Hepatocyte (in vitro differentiated cells): ENCODE results near the gene RCN1. TPM values are rescaled to one million over a fixed set of nuclear protein-coding genes. Genes with fewer than 3 reads are reported as not detected.

Experiments used
- DNase-seq: peaks from one replicate; pipeline ENCODE4 v3.0.0-alpha.2; 2016; ENCODE audit warnings: low spot score
- H2AFZ ChIP-seq: fragments of 200-600 bp; sonication (generic); 2 replicates; pipeline ENCODE4 v1.6.0; 2016; ENCODE audit warnings: antibody characterized with exemption, mild to moderate bottlenecking
- H3K27ac ChIP-seq: fragments of 200-600 bp; sonication (generic); 2 replicates; pipeline ENCODE4 v1.5.1; 2016; ENCODE audit warnings: mild to moderate bottlenecking
- H3K27me3 ChIP-seq: fragments of 200-600 bp; sonication (generic); 2 replicates; pipeline ENCODE4 v1.6.1; 2016
- H3K36me3 ChIP-seq: fragments of 200-600 bp; sonication (generic); replicated peaks from 2 replicates; pipeline ENCODE4 v1.5.1; 2016; ENCODE audit warnings: low read depth; ENCODE audit not compliant: insufficient read depth
- H3K4me1 ChIP-seq: fragments of 200-600 bp; sonication (generic); 2 replicates; pipeline ENCODE4 v1.5.1; 2016; ENCODE audit warnings: mild to moderate bottlenecking, moderate library complexity; ENCODE audit not compliant: insufficient read depth
- H3K4me2 ChIP-seq: fragments of 200-600 bp; sonication (generic); 2 replicates; pipeline ENCODE4 v1.6.0; 2016
- H3K4me3 ChIP-seq: fragments of 200-600 bp; sonication (generic); 2 replicates; pipeline ENCODE4 v1.5.1; 2016; ENCODE audit warnings: mild to moderate bottlenecking
- H3K79me2 ChIP-seq: fragments of 200-600 bp; sonication (generic); 2 replicates; pipeline ENCODE4 v1.6.0; 2017; ENCODE audit warnings: mild to moderate bottlenecking
- H3K9me2 ChIP-seq: fragments of 200-600 bp; sonication (generic); replicated peaks from 2 replicates; pipeline ENCODE4 v1.6.0; 2017; ENCODE audit warnings: mild to moderate bottlenecking; ENCODE audit not compliant: insufficient read depth
- H3K9me3 ChIP-seq: fragments of 200-600 bp; sonication (generic); 2 replicates; pipeline ENCODE4 v1.5.1; 2016; ENCODE audit warnings: low read depth, mild to moderate bottlenecking
- H4K20me1 ChIP-seq: fragments of 200-600 bp; sonication (generic); 2 replicates; pipeline ENCODE4 v1.6.0; 2016; ENCODE audit warnings: mild to moderate bottlenecking; ENCODE audit not compliant: insufficient read depth, poor library complexity, severe bottlenecking
- CTCF ChIP-seq: fragments of 200-600 bp; sonication (generic); IDR thresholded peaks from 2 replicates; pipeline ENCODE4 v1.5.1; 2016; ENCODE audit warnings: antibody characterized with exemption, mild to moderate bottlenecking; ENCODE audit not compliant: poor library complexity
- EZH2 ChIP-seq: fragments of 200-600 bp; sonication (generic); IDR thresholded peaks from 2 replicates; pipeline ENCODE4 v1.6.1; 2016; ENCODE audit warnings: antibody characterized with exemption, mild to moderate bottlenecking, borderline replicate concordance
- EZH2phosphoT487 ChIP-seq: fragments of 200-600 bp; sonication (generic); IDR thresholded peaks from one replicate; pipeline ENCODE4 v1.6.1; 2018; ENCODE audit warnings: antibody characterized with exemption, mild to moderate bottlenecking, low read depth, moderate library complexity; ENCODE audit not compliant: unreplicated experiment, severe bottlenecking
- WGBS: methylation state at CpG from one replicate; pipeline ENCODE4 v1.1.6; 2016; ENCODE audit warnings: low lambda C conversion rate; ENCODE audit errors: missing lambda C conversion rate; 5-methylcytosine and 5-hydroxymethylcytosine counted together
- polyA plus RNA-seq: library from polyadenylated mRNA; unstranded; fragments of >200 nt; fragmentation: Nextera tagmentation; extraction: Ambion mirVana; gene quantifications from 2 replicates; pipeline ENCODE4 v1.2.1, GENCODE V29; 2016
- total RNA-seq: library from RNA; depleted of rRNA; stranded (reverse); fragments of >200 nt; gene quantifications from 2 replicates; pipeline ENCODE4 v1.2.3, GENCODE V29; 2014

RCN1 gene
- total and polyA plus RNA-seq, 2 experiments from 2014 or later, result 258 to 412 TPM

GRCh38 chr11:32145282-32145681 lies 54.4 kb downstream of the RCN1 start:
- WGBS, result 85% methylated on average over 3 of the region's 3 CpGs
- no peaks in the 10 kb centered on the region for H4K20me1 ChIP-seq
- no peak overlapping the region for H3K4me2 ChIP-seq
- H3K79me2 ChIP-seq, result no peaks in the 10 kb centered on the region
- no peak for DNase-seq
- no peak overlapping the region for H3K27ac ChIP-seq
- no peak overlapping the region for H2AFZ ChIP-seq
- no peaks in the 10 kb centered on the region for H3K9me3 ChIP-seq
- TF ChIP-seq CTCF, result no peak
- TF ChIP-seq EZH2, result no peak
- TF ChIP-seq EZH2phosphoT487, result no peak
- H3K4me1 ChIP-seq, result no peaks in the 10 kb centered on the region
- no peaks in the 10 kb centered on the region for H3K36me3 ChIP-seq
- H3K9me2 ChIP-seq, result no peaks in the 10 kb centered on the region
- no peaks in the 10 kb centered on the region for H3K27me3 ChIP-seq
- no peak overlapping the region for H3K4me3 ChIP-seq

GRCh38 chr11:32148895-32149294 lies 58.0 kb downstream of the RCN1 start:
- WGBS, result 74% methylated on average over 4 of the region's 4 CpGs

GRCh38 chr11:32149748-32150147 lies 58.9 kb downstream of the RCN1 start:
- H3K36me3 ChIP-seq, result no peaks in the 10 kb centered on the region
- no peak overlapping the region for H3K4me3 ChIP-seq
- TF ChIP-seq CTCF (no peak), EZH2 (no peak), EZH2phosphoT487 (no peak)
- 86% methylated on average over 7 of the region's 7 CpGs for WGBS
- no peaks in the 10 kb centered on the region for H3K9me3 ChIP-seq
- DNase-seq, result no peak
- H2AFZ ChIP-seq, result no peak overlapping the region
- H3K4me1 ChIP-seq, result no peaks in the 10 kb centered on the region
- H3K9me2 ChIP-seq, result no peaks in the 10 kb centered on the region
- H4K20me1 ChIP-seq, result no peaks in the 10 kb centered on the region
- H3K4me2 ChIP-seq, result no peak overlapping the region
- H3K27ac ChIP-seq, result no peak overlapping the region
- no peaks in the 10 kb centered on the region for H3K79me2 ChIP-seq
- peaks cover 5% of the 10 kb centered on the region for H3K27me3 ChIP-seq

More at GRCh38 chr11:32148895-32149294, 58.0 kb downstream of the RCN1 start:
- no peak overlapping the region for H2AFZ ChIP-seq
- no peaks in the 10 kb centered on the region for H4K20me1 ChIP-seq
- no peaks in the 10 kb centered on the region for H3K9me2 ChIP-seq
- TF ChIP-seq EZH2phosphoT487 (no peak), CTCF (no peak), EZH2 (no peak)
- H3K4me2 ChIP-seq, result no peak overlapping the region
- peaks cover 5% of the 10 kb centered on the region for H3K27me3 ChIP-seq
- H3K79me2 ChIP-seq, result no peaks in the 10 kb centered on the region
- H3K4me3 ChIP-seq, result no peak overlapping the region
- no peaks in the 10 kb centered on the region for H3K9me3 ChIP-seq
- H3K27ac ChIP-seq, result no peak overlapping the region
- H3K4me1 ChIP-seq, result no peaks in the 10 kb centered on the region
- no peaks in the 10 kb centered on the region for H3K36me3 ChIP-seq
- no peak for DNase-seq

- H3K27ac ChIP-seq, result no peak overlapping the region
- no peaks in the 10 kb centered on the region for H4K20me1 ChIP-seq
- no peak overlapping the region for H3K4me2 ChIP-seq
- no peaks in the 10 kb centered on the region for H3K4me1 ChIP-seq
- no peak overlapping the region for H3K4me3 ChIP-seq
- no peaks in the 10 kb centered on the region for H3K9me2 ChIP-seq
- no peaks in the 10 kb centered on the region for H3K79me2 ChIP-seq
- no peak for DNase-seq
- H3K27me3 ChIP-seq, result peaks cover 5% of the 10 kb centered on the region
- H3K36me3 ChIP-seq, result no peaks in the 10 kb centered on the region
- no peak for TF ChIP-seq CTCF
- TF ChIP-seq EZH2, result no peak
- no peak for TF ChIP-seq EZH2phosphoT487
- H3K9me3 ChIP-seq, result no peaks in the 10 kb centered on the region
- H2AFZ ChIP-seq, result no peak overlapping the region
These were observed 60.2 kb downstream of the RCN1 start for GRCh38 chr11:32151027-32151426.
